CD4-positive, alpha-beta T cell treated with Interleukin-10 for 1 hour (primary cell): ENCODE measurements around the gene KMT2D.
A peak's percentile ranks its signal among the peaks of the same experiment; 100 is the strongest.

Experiments used
- DNase-seq: peaks from one replicate; pipeline ENCODE4 v3.0.0-alpha.2; 2020

KMT2D gene

DNA sequence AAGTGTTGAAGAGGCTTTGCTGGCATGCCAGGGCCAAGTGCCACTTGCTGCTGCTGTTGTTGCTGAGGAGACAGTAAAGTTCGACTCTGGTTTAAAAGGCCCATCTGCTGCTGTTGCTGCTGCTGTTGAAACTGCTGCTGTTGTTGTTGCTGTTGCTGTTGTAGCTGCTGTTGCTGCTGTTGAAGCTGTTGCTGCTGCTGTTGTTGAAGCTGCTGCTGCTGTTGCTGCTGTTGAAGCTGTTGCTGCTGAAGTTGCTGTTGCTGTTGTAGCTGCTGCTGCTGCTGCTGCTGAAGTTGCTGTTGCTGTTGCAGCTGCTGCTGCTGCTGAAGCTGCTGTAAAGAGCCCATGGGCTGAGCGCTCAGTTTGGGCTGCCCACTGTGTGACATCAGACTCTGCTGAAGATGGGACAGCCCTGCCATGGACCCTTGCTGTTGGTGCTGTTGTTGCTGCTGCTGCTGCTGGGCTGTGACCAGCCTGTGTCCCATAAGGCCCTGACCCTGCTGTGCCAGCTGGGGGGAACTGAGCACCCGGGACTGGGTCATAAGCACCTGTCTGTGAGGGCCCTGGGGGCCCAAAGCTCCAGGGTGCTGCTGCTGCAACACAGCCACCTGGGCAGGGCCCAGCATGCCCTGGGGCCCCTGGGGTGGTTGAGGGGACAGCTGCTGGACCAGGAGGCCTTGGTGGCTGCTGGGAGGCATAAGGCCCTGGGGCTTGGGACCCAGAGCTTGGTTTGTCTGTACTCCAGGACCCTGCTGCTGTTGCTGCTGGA is 27.7 kb downstream of the KMT2D start:
- DNase-seq: no peak

DNA sequence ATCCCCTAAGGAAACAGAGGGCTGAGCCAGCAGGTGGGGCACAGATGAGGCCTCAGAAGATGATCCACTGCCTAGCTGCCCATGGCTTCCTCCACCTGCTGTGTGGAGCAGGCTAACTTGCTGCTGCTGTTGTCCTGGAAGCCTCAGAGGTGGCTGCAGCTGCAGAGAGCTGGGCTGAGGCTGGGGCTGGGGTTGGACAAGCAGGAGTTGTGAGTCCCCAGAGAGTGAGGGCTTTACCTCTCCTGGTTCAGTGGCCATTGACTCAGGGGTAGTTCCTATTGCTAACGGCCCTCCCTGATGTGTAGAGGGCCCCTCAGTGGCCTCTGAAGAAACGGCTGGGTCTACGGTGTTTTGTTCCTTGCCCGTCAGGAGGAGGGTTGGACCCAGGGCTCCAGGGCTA is 28.3 kb downstream of the KMT2D start:
- no peak for DNase-seq

DNA sequence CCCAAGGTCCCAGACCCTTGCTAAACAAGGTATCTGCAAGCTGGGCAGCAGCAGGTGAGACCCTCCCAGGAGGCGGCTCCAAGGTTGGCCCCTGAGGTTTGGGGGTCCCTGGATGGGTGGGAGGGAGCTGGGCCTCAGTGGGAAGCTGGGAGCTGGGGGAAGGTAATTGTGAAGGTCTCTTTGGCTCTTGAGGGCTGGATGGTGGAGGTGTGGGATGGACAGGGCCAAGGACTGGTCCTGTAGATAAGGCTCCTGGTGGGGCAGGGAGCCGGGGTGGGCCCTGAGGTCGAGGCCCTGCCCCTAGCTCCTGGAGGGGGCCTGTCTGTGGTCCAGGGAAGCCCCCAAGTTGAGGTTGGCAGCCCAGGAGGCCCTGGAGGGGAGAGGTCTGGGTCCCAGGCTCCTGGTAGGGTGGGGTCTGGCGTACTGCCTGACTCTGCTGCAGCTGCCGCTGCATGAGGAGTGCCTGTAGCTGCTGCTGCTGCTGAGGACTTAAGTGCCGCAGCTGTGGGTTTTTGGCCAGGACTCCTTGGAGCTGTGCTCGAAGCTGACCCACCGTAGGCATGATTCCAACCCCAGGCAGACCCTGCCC is 28.9 kb downstream of the KMT2D start:
- DNase-seq: no peak

DNA sequence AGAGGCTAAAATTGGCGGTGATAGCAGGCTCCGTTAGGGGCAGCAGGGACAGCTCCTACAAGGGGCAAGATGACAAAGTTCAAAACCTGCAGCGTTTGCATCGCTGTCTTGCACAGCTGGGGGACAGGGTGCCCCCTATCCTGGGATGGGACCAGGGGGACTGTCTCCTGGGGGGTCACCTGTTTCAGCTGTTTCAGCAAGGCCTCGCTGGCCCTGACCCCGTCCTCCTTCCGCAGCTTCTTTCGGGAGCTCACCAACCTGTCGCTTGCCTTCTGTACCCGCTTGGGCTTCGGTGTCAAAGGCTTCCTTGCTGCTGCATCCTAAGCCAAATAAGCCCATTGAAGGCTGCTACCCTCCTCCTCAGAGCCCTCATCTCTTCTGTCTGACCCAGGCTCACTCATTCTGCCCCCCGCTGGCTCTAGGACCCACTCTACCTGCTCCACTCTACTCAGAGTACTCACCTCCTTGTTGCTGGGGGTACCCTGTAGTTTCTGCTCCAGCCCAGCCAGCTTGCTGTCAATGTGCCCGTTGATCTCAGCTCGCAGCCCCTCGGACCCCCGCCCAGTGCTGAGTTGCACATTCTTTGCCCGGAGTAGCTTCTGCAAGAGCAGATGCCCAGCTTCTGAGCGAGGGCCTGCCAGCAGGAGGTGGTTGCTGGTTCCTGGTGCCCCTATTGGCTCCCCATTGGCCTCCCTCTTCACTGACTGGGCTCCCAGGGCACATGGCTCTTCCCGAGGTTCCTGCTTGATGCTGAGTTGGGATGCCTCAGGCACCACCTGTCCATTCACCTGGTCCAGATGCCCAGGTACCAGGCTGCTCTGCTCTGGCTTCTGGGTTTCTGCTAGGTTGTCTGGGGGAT is 29.7 kb downstream of the KMT2D start:
- no peak for DNase-seq

DNA sequence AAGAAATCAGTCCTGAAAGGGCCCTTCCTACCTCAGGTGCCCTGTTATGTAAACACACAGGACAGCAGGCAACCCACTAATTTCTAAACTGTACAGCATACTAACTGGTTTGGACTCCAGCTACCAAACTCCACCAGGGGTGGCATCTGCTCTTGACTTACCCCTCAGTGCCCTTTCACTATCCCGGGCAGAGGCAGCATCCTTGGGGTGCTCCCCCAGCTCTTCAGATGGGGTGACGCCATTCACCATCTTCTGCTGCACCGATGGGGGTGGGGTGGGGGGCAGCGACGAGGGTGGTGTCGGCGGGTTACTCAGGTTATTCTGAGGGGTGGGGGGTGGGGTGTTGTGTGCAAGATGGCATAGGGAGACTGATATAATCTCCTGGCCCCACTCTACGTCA is 30.5 kb downstream of the KMT2D start:
- DNase-seq: no peak

DNA sequence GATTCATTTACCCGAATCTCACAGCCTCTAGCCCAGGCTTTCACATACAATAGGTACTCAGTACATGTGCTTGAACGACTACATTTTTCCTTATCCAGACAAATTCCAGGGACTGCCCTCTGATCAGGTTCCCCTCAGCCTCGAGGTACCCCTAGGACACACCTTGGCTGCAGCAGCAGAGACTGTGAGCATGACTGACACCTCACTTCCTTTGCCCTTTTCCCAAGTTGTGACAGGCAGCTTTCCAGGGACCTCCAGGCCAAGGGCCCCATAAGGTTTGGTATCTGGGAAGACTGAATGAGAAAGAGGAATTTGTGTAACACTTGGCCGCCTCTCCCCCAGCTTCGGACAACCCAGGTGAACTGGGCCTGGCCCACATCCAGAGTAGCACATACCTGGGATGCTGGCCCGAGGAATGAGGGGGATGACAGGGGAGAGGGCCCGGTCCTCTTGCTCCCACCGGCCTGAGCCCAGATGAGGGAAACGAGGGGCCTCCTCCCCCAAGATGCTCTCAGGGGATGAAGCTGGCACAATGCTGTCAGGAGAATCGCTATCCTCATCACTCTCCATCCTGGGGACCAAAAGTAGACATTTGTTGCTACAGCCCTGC is 31.8 kb downstream of the KMT2D start:
- no peak for DNase-seq

DNA sequence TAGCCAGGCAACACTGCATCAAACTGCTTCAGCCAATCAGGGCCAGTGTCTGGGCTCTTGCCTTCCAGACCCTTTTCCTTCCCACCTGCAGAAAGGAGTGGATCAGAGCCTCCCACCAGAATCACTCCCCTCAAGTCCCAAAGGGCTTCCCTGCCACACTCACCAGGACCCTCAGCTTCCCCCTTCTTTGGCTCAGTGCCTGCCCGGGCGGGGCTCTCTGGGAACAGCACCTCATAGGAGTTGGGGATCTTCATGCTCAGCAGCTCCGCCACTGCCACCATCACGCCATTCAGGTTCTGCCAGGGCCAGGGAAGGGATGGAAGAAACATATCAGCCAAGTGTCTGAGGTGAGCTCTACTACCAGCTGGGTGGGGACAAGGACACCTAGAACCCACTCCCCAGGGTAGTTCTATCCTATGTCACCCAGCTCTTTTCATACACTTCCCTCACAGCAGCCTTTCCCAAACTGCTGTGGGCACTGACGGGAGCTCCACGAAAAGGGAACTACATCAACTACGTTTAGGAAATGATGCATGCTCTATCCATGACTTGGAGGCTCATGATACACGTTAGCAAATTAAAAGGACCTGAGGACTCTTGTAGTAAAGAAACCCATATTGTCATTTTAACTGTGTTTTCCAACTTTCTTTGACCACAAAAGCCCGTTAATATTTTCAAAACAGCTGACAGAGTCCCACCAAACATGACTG is 32.6 kb downstream of the KMT2D start:
- DNase-seq: no peak

DNA sequence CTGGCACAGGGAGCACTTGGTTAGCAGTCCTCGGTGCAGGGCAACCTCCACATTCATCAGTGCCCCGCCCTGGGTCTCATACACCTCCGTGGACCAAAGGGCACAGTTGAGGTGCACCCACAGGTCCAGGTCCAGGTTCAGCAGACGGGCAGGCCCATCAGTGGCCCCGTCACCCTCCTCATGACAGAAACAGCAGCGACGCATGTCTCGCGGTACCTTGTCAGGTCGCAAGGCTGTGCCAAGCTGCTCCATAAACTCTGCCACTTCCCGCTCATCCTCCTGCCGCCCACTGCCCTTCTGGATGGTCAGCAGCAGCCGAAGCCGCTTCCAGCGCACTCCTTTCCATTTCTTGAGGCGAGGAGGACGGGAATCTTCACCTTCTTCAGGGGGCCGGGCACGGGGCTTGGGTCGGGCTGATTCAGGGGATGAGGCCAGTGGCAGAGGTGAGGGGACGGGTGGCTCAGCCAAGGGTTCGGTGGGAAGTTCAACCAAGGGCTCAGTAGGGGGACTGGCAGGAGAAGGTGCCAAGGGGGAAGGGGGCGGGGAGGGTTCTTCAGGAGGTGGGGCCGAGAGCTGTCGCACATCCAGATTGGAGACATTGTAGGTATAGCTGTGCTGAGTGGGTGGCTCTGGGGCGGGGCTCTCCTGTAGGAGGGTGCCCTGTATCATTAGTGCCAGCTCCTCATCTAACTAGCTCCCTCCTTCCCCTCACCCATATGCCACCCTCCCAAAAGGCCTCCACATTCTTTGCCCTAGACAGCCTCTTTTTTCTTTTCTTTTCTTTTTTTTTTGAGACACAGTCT is 33.7 kb downstream of the KMT2D start:
- no peak for DNase-seq

DNA sequence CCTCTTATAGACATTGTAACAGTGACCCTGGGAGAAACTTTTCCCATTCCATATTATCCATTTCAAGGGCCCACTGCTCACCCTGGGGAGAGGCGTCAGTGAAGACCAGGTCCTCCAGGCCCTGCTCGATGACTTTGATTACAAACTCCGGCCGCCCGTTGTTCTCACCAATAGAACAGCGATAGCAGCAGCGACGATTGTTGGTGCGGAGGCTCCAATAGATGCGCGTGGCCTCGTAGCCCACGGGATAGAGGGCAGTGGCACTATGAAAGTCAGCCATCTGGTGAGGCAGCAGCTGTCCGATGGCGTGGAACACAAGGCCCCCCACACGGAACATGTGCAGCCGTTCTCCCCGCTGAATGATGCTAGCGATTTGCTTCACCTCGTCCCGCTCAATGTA is 34.5 kb downstream of the KMT2D start:
- no peak for DNase-seq

DNA sequence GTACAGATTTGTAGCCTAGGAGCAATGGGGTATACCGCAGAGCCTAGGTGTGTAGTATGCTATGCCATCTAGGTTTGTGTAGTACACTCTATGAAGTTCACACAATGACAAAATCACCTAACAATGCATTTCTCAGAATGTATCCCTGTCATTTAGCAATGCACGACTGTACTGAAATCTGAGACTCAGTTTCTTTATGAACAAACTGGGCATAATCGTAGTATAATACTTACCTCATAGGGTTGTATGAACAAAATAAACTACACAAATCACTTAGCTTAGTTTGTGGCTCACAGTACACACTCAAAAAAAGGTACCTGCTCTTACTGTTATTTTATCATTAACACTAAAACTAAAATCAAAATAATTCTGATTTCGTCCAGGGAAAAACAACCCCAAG is 35.1 kb downstream of the KMT2D start:
- no peak for DNase-seq

DNA sequence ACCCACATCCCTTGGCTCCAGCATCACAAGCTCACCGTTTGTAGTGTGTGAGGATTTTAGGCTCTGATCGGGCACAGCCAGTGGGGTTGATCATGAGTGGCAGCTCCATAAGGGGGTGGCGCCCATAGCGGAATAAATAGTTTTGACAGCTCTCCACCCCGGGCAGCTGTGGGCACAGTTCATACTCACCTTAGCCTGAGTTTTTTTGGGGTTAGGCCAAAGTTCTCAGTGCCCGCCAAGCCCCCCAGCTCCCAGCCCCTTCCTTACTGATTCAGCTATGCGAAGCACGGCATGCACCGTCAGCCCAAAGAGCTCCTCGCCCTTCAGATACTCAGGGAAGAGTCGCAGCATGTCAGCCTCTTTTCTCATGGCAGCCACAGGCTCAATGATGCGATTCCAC is 36.1 kb downstream of the KMT2D start:
- DNase-seq: no peak

DNA sequence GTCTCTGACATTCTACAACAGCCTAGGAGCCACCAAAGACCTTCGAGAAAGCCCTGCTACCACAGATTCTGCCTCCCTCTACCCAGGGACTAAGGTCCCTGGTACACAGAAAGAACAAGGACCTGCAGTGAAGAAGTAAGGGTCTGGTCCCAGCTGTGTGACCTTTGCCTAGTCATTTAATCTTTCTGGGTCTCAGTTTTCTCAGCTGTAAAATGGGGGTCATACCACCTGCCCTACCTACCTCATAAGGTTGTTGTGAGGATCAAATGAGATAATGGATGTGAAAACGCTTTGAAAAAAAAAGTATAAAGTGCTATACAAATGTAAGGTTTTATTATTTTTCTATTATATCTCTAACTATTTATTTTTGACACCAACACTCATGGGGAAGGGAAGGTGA is 36.8 kb downstream of the KMT2D start:
- no peak for DNase-seq

DNA sequence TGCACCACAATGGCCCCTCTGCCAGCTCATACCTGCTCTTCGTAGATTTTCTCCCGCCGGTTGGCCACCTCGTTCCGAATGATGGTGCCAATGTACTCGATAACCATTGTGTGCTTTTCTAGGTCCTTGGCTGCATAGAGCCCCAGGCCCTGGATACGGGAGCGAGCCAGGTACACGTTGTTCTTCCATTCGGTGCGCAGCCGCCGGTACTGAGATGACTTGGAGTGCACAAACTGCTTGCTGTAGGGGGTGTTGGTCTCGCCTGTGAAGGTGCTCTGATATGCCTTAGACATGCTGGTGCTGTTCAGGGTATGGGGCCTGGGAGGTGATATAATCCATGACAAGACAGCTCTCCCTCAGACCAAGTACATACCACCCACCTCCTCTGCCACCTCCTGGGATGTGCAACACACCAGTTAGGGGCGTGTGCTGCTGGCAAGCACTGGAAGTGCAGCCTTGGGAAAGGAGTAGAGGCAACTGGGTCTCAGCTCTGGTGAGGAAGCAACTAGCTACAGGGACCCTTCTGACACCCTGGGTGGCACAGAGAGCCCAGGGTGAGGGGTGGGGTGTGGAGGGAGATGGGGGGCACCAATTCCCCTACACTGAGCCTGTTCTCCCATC is 37.9 kb downstream of the KMT2D start:
- DNase-seq: no peak

DNA sequence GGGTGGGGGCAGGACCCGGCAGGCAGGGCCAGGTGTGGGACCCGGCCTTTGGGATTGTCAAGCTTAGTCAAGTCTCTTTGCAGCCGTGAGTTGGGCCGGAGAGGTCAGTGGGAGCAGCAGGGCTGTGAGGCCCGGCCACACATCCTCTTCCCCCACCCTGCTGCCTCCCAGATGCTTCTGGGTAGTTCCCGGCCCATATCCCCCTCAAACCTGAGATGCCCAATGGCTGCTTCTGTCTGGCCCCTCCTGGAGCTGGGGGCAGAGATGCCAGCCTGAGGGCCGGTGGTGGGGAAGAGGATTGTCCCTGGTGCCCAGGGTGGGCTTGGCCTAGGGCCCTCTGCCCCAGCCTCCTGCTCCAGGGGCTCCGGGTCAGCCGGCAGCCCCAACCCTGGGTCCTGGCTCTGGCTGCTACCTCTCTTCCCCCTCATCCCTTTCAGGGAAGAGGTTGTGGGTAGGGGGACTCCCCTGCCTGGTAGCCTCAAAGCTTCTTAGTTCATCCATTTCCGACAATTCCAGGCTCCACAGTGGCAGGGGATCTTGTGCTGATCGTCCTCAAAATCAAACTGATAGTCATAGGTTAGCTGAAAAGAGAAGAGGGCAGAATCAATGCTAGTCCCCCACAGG is 39.2 kb downstream of the KMT2D start:
- DNase-seq: no peak

DNA sequence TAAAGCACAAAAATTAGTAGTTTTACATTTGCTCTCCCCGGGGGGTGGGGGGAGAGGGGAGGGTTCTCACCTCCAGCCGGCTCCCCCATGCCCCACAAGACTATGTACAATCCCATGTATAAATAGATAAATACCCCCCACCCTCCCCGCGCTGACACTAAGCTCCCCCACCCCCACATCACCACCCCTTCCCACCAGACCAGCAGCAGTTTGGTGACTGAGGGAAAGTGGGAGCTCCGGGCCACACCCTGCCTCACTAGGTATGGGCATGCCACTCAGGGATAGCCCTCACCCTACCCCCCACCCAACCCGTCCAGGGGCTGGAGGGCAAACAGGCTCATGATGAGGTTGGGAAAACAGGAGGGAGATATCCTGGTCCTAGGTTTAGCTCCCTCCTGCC is 40.2 kb downstream of the KMT2D start:
- no peak for DNase-seq

DNA sequence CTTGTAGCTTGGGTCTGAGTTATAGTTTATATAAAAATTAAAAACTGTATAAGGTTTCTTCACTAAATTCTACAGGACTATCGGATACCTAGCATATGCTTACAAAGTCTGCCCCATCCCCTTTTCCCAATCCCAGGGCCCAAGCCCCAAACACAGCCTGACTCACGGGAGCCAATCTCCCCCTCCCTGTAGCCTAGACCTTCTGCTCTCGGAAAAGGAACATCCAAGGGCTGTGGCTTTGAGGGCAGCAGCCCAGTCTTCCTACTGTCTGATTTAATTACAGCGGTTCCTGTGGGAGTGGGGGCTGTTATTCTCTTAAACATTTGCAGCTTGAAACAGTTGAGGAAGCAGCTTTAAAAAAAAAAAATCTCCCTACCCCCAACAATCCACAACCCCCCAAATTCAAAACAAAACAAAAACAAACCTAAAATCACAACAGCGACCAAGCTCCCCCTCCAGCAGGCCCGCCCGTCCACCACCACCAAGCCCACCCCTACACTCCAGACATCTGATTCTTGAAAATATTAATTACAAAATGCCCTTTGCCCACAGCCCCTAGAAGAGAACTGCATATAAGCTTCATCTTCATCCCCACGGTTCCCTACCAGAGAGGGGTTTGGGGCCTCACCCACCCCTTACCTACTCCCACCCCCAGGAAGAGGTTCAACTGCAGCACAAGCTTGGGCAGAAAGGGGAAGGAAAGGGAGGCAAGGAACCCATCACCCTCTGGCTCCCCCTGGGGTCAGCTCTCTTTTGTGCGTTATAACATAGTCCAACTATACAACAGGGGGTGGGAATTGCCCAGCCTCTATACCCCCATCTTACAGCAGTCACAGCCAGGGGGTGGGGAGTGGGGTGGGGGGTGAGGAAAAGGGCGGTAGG is 40.9 kb downstream of the KMT2D start:
- peak; percentile 64 for DNase-seq

DNA sequence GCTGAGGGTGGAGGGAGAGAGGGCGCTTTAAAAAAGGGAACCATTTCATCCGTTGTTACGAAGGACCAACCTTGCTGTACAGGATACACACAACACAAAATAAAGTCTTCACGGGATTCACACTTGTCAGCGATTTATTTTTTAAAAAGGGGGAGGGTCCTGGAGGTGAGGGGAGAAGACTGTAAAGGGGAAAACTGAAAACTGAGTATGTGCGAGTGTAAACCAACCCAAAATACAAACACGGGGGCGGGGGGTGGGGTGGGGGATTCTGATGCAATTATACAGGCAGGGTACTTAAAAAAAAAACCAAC is 41.5 kb downstream of the KMT2D start:
- no peak for DNase-seq

DNA sequence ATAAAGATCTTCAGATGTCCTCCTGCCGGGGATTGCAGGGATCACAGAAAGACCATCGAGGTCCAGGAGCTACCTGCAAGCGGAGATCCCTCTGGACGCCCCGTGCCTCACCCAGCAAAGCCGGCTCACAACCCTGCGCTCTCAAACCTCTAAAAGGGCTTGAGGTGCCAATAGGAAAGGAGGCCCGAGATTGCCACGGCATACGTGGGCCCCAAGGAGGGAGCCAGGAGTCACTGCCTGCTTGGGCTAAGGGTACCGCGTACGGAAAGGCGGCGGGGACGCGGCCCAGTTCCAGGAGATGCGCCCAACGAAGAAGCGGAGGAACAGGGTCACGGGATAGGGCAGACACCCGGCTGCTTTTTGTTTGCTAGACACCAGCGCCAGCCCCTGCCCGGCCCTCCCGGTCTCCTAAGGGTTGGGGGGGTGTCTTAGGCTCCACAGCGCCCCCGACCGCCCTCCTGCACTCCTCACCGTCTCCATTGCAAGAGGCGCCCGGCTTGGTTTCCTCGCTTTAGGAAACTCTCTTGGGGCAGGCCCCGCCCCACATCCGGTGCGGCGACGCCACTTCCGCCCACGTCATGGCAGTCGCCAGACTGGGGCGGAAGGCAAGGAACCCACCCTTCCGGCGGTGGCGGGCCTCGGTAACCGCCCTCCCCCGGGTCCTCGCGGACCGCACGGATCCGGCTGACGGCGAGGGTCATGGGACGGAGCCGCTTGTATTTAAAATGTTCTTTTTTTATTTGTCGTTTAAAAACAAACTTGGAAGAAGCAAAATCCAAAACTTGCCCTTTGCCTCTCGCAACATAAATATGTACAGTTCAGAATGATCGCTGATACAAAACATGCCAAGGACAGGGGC is 42.1 kb downstream of the KMT2D start, which contains the start of gene PRKAG1:
PRKAG1 (minus strand) TSS at position 516 of the 859 bp plus-strand sequence; CDS start at position 480, 36 bp downstream.
- DNase-seq: peak; percentile 98

DNA sequence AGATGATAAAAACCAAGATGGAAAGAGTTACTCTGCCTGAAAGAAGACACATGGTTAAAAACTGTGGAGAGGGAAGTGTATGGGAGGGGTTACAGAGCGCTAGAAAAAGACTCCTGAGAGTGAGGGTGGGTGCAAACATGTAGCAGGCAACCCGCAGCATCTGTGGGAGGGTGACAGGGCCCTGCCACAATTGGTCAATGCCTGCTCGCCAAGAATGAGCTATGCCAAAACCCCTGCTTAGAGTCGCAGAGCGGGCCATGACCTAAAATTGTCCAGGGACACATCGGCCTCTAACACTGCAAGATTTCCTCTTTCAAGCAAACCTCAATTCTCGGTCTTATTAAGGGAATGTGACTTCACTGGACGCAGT is 42.7 kb downstream of the KMT2D start:
- peak; percentile 44 for DNase-seq
